Measurements from ENCODE around the gene AGAP1. TPM values are rescaled to one million over a fixed set of nuclear protein-coding genes. Genes with fewer than 3 reads are reported as not detected.

The AGAP1 gene
- total and polyA plus RNA-seq, 2 donors (not counting 3 experiments of a cell fraction or from before 2014, with no cell fraction given): 10.2 to 20.9 TPM

GRCh38 chr2:236112466-236112865 is 618.6 kb downstream of the AGAP1 start:
- DNase-seq (ENCODE audit: low read depth, low spot score) (no peak), FAIRE-seq (no peak)
- H4K20me1 ChIP-seq (replicated peaks; ENCODE audit: control insufficient read depth, extremely low read depth, insufficient read depth, low read length): no peaks in the 10 kb centered on the region
- TF ChIP-seq MAX (IDR thresholded peaks at IDR 0.05; ENCODE audit: insufficient read depth, insufficient read length): no peak
- no peak for TF ChIP-seq CTCF (IDR thresholded peaks at IDR 0.05; ENCODE audit: extremely low read depth in 1 of 2, insufficient read depth in 1 of 2, low read depth in 1 of 2, low read length in 2 of 2)
- no peak for TF ChIP-seq MYC (IDR thresholded peaks at IDR 0.05; ENCODE audit: low read depth, low read length)
- TF ChIP-seq POLR2AphosphoS5 (IDR thresholded peaks at IDR 0.05; ENCODE audit: insufficient read depth, low read depth, low read length): no peak
- no peak for TF ChIP-seq JUN (IDR thresholded peaks at IDR 0.05; ENCODE audit: borderline replicate concordance, insufficient read depth, insufficient read length, low read depth)
- no peak for TF ChIP-seq POLR2A (IDR thresholded peaks at IDR 0.05; ENCODE audit: low read depth, low read length)
- TF ChIP-seq GATA2 (IDR thresholded peaks at IDR 0.05; ENCODE audit: insufficient read depth, insufficient read length, low read depth, low read length): no peak
- TF ChIP-seq EZH2 (IDR thresholded peaks at IDR 0.05; ENCODE audit: borderline replicate concordance, low read depth, low read length, severe bottlenecking): no peak
- no peak for TF ChIP-seq FOS (IDR thresholded peaks at IDR 0.05; ENCODE audit: borderline replicate concordance, insufficient read depth, low read length)
- no peaks in the 10 kb centered on the region for H3K9me3 ChIP-seq (replicated peaks; ENCODE audit: control insufficient read depth, insufficient read depth, low read length)
- H3K4me3 ChIP-seq (replicated peaks in 1 of 3; ENCODE audit: insufficient read depth in 1 of 3, low read depth in 1 of 3, low read length in 3 of 3): no peak overlapping the region
- no peaks in the 10 kb centered on the region for H3K9me1 ChIP-seq (replicated peaks; ENCODE audit: control insufficient read depth, extremely low read depth, insufficient read depth, low read length)
- H3K27me3 ChIP-seq (ENCODE audit: control insufficient read depth in 2 of 2, insufficient read depth in 2 of 2, low read length in 2 of 2): no peaks in the 10 kb centered on the region
- H3K79me2 ChIP-seq (ENCODE audit: control insufficient read depth, insufficient read depth, low read length): no peaks in the 10 kb centered on the region
- no TSS peak for BruUV-seq (replicated peaks)
- H3K9ac ChIP-seq (replicated peaks; ENCODE audit: extremely low read depth, insufficient read depth, low read length): no peak overlapping the region
- H3K4me2 ChIP-seq (ENCODE audit: insufficient read depth, low read length): no peak overlapping the region
- POLR2A ChIA-PET: no interaction called here
- H3K4me1 ChIP-seq (ENCODE audit: control insufficient read depth, extremely low read depth, insufficient read depth, low read length): peaks cover 17% of the 10 kb centered on the region
- no peak overlapping the region for H2AFZ ChIP-seq (ENCODE audit: low read depth, low read length)
- no peak overlapping the region for H3K27ac ChIP-seq (ENCODE audit: insufficient read depth, low read depth, low read length)
- CTCF ChIA-PET: no interaction called here
- dilution Hi-C loops (cut with MboI; ENCODE audit: extremely low pct_ligation_motif_present, low sequenced_read_pairs) (no loop called here), intact Hi-C loops (cut with micrococcal nuclease) (no loop called here)
- no peaks in the 10 kb centered on the region for H3K36me3 ChIP-seq (ENCODE audit: control insufficient read depth in 2 of 2, extremely low read depth in 1 of 2, insufficient read depth in 2 of 2, low read length in 2 of 2)

All from endothelial cell of umbilical vein (primary cell).